GM18508 (cell line): ENCODE measurements around the gene NTPCR.
"Not testable (repeated sequence)": the region's sequence is repeated elsewhere in the genome, so short reads cannot be mapped to it uniquely, and the experiment has no call there.

ENCODE experiments used
- ATAC-seq: cut with Tn5 transposase; IDR thresholded peaks from one replicate; pipeline ENCODE4 v1.9.1; 2021; ENCODE audit warnings: moderate number of reproducible peaks; ENCODE audit not compliant: insufficient read depth, unreplicated experiment

Gene NTPCR

GRCh38 chr1:232950197-232951176 is at the start of gene NTPCR:
NTPCR (plus strand) TSS chr1:232950611; CDS start chr1:232950711, 100 bp downstream.
- ATAC-seq, result peak; percentile 66

GRCh38 chr1:232900818-232901217 is 49.6 kb upstream of the NTPCR start:
- ATAC-seq, result no peak

- no peak for ATAC-seq
Observed at GRCh38 chr1:232901255-232901654, 49.2 kb upstream of the NTPCR start.

GRCh38 chr1:232902774-232903350 is 47.5 kb upstream of the NTPCR start:
- no peak for ATAC-seq

- no peak for ATAC-seq
Observed at GRCh38 chr1:232904131-232904530, 46.3 kb upstream of the NTPCR start.

GRCh38 chr1:232904566-232904965 is 45.8 kb upstream of the NTPCR start:
- no peak for ATAC-seq

- no peak for ATAC-seq
Observed at GRCh38 chr1:232905331-232906034, 44.9 kb upstream of the NTPCR start.

GRCh38 chr1:232906441-232906840 is 44.0 kb upstream of the NTPCR start:
- ATAC-seq, result no peak

GRCh38 chr1:232908831-232909230 is 41.6 kb upstream of the NTPCR start:
- no peak for ATAC-seq

- ATAC-seq, result no peak
Observed at GRCh38 chr1:232909752-232910151, 40.7 kb upstream of the NTPCR start.

GRCh38 chr1:232911027-232911599 is 39.3 kb upstream of the NTPCR start:
- ATAC-seq, result no peak

- ATAC-seq, result no peak
Observed at GRCh38 chr1:232912845-232913580, 37.4 kb upstream of the NTPCR start.

GRCh38 chr1:232914271-232914670 is 36.1 kb upstream of the NTPCR start:
- ATAC-seq, result not testable (repeated sequence)

GRCh38 chr1:232915212-232915611 is 35.2 kb upstream of the NTPCR start:
- no peak for ATAC-seq

- ATAC-seq, result no peak
Observed at GRCh38 chr1:232917053-232917452, 33.4 kb upstream of the NTPCR start.

GRCh38 chr1:232921381-232921780 is 29.0 kb upstream of the NTPCR start:
- ATAC-seq, result no peak

- ATAC-seq, result no peak
Observed at GRCh38 chr1:232922485-232922884, 27.9 kb upstream of the NTPCR start.

- ATAC-seq, result no peak
Observed at GRCh38 chr1:232923739-232924386, 26.5 kb upstream of the NTPCR start.

- no peak for ATAC-seq
Observed at GRCh38 chr1:232924874-232925273, 25.5 kb upstream of the NTPCR start.
